ENCODE measurements around the gene OR10A5. TPM values are rescaled to one million over a fixed set of nuclear protein-coding genes. Genes with fewer than 3 reads are reported as not detected.

OR10A5 gene
- total and polyA plus RNA-seq, 2 donors (not counting 1 experiment from before 2014, with no cell fraction given) = not detected

DNA sequence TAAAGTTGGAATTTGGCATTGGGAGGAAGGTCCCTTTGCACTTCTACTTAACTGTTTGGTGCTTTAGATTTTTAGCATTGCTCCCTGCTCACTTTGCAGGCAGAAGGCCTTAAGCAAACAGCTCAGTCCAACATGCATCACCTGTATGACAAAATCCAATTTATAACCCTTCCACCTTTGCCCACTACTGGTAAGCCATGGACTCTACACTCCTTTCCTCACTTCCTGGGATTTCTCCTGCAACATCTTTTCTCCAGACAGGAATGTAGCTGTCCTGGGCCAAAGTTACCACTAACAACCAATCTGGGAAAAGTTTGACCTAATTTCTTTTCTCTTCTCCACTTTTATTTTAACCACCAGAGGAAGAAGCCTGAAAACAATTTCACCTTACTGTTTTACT is 48.6 kb downstream of the OR10A5 start:
- Histone ChIP-seq H3K27me3 (ENCODE audit: control insufficient read depth, insufficient read depth, low read length) (no peaks in the 10 kb centered on the region), H3K79me2 (ENCODE audit: control insufficient read depth, insufficient read depth, low read length) (no peaks in the 10 kb centered on the region), H4K20me1 (ENCODE audit: control insufficient read depth, extremely low read depth, insufficient read depth, low read length) (no peaks in the 10 kb centered on the region), H3K4me3 (replicated peaks in 1 of 4; ENCODE audit: control extremely low read depth in 1 of 4, insufficient read depth in 1 of 4, low read depth in 3 of 4, low read length in 4 of 4) (no peak overlapping the region), H3K4me1 (ENCODE audit: control insufficient read depth, extremely low read depth, insufficient read depth, low read length) (no peaks in the 10 kb centered on the region), H3K9me3 (ENCODE audit: control insufficient read depth, insufficient read depth, low read depth, low read length) (no peaks in the 10 kb centered on the region), H2AFZ (ENCODE audit: low read length) (no peak overlapping the region), H3K9ac (ENCODE audit: insufficient read depth, low read length) (no peak overlapping the region), H3K36me3 (ENCODE audit: control insufficient read depth, insufficient read depth, low read length) (no peaks in the 10 kb centered on the region), H3K27ac (ENCODE audit: insufficient read depth, low read length) (no peak overlapping the region), H3K4me2 (ENCODE audit: extremely low read depth, insufficient read depth, low read length) (no peak overlapping the region)
- TF ChIP-seq, protein P1, sequence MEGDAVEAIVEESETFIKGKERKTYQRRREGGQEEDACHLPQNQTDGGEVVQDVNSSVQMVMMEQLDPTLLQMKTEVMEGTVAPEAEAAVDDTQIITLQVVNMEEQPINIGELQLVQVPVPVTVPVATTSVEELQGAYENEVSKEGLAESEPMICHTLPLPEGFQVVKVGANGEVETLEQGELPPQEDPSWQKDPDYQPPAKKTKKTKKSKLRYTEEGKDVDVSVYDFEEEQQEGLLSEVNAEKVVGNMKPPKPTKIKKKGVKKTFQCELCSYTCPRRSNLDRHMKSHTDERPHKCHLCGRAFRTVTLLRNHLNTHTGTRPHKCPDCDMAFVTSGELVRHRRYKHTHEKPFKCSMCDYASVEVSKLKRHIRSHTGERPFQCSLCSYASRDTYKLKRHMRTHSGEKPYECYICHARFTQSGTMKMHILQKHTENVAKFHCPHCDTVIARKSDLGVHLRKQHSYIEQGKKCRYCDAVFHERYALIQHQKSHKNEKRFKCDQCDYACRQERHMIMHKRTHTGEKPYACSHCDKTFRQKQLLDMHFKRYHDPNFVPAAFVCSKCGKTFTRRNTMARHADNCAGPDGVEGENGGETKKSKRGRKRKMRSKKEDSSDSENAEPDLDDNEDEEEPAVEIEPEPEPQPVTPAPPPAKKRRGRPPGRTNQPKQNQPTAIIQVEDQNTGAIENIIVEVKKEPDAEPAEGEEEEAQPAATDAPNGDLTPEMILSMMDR (conservative IDR thresholded peaks at IDR 0.05 in 1 of 2, IDR thresholded peaks at IDR 0.05 in 1 of 2; ENCODE audit: low read depth in 1 of 2, low read length in 2 of 2) = no peak
- no peak for TF ChIP-seq EZH2 (IDR thresholded peaks at IDR 0.05; ENCODE audit: low read length, missing control alignments)
- no peak for DNase-seq (ENCODE audit: low read depth in 2 of 2)

DNA sequence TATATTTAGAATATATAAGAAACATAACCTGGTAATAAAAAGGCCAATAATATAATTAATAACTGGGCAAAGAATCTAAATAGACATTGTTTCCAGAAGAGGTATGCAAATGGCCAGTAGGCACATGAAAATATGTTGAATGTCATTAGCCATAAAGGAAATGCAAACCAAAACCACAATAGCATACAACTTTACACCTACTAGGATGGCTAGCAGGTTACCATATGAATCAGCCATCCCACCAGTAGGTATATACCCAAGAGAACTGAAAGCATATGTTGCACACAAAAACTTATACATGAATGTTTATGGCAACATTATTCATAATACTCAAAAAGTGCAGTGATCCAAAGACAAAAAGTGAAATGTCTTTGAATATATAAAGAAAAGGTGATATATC is 49.5 kb downstream of the OR10A5 start:
- Histone ChIP-seq H3K36me3 (ENCODE audit: control insufficient read depth, insufficient read depth, low read length) (no peaks in the 10 kb centered on the region), H4K20me1 (ENCODE audit: control insufficient read depth, extremely low read depth, insufficient read depth, low read length) (no peaks in the 10 kb centered on the region), H3K9me3 (ENCODE audit: control insufficient read depth, insufficient read depth, low read depth, low read length) (no peaks in the 10 kb centered on the region), H3K4me2 (ENCODE audit: extremely low read depth, insufficient read depth, low read length) (no peak overlapping the region), H3K27me3 (ENCODE audit: control insufficient read depth, insufficient read depth, low read length) (no peaks in the 10 kb centered on the region), H3K4me1 (ENCODE audit: control insufficient read depth, extremely low read depth, insufficient read depth, low read length) (no peaks in the 10 kb centered on the region), H3K27ac (ENCODE audit: insufficient read depth, low read length) (no peak overlapping the region), H3K9ac (ENCODE audit: insufficient read depth, low read length) (no peak overlapping the region), H3K4me3 (replicated peaks in 1 of 4; ENCODE audit: control extremely low read depth in 1 of 4, insufficient read depth in 1 of 4, low read depth in 3 of 4, low read length in 4 of 4) (no peak overlapping the region), H2AFZ (ENCODE audit: low read length) (no peak overlapping the region), H3K79me2 (ENCODE audit: control insufficient read depth, insufficient read depth, low read length) (no peaks in the 10 kb centered on the region)
- no peak for DNase-seq (ENCODE audit: low read depth in 2 of 2)
- TF ChIP-seq, protein P1 (conservative IDR thresholded peaks at IDR 0.05 in 1 of 2, IDR thresholded peaks at IDR 0.05 in 1 of 2; ENCODE audit: low read depth in 1 of 2, low read length in 2 of 2) = no peak
- no peak for TF ChIP-seq EZH2 (IDR thresholded peaks at IDR 0.05; ENCODE audit: low read length, missing control alignments)

Other genes starting within 250 kb of the OR10A5 start
- 9.2 and 12.1 TPM in 2 replicates for gene RRP8, start 242.1 kb upstream of the OR10A5 start, total RNA-seq
- 12.6 and 13.2 TPM in 2 replicates for gene RRP8, start 242.1 kb upstream of the OR10A5 start, polyA plus RNA-seq
- gene ILK, start 241.9 kb upstream of the OR10A5 start, total RNA-seq = 136 and 176 TPM in 2 replicates
- gene ILK, start 241.9 kb upstream of the OR10A5 start, polyA plus RNA-seq = 420 and 461 TPM in 2 replicates
- 61.9 and 77.8 TPM in 2 replicates for gene TAF10, start 233.5 kb upstream of the OR10A5 start, total RNA-seq
- gene TAF10, start 233.5 kb upstream of the OR10A5 start, polyA plus RNA-seq = 142 and 176 TPM in 2 replicates
- gene TPP1, start 226.3 kb upstream of the OR10A5 start, total RNA-seq = 93.7 and 127 TPM in 2 replicates
- gene TPP1, start 226.3 kb upstream of the OR10A5 start, polyA plus RNA-seq = 136 and 195 TPM in 2 replicates
- gene DCHS1, start 189.9 kb upstream of the OR10A5 start, total RNA-seq = 11.0 and 23.9 TPM in 2 replicates
- 0.92 and 5.0 TPM in 2 replicates for gene DCHS1, start 189.9 kb upstream of the OR10A5 start, polyA plus RNA-seq
- gene MRPL17, start 162.3 kb upstream of the OR10A5 start, total RNA-seq = 44.9 and 53.2 TPM in 2 replicates
- 44.4 and 73.0 TPM in 2 replicates for gene MRPL17, start 162.3 kb upstream of the OR10A5 start, polyA plus RNA-seq
- under 0.01 TPM in 2 replicates for gene OR2AG2, start 73.7 kb upstream of the OR10A5 start, total RNA-seq
- 0.03 and 0.26 TPM in 2 replicates for gene OR2AG2, start 73.7 kb upstream of the OR10A5 start, polyA plus RNA-seq
- not detected in 2 replicates for gene OR2AG1, start 62.7 kb upstream of the OR10A5 start, total RNA-seq
- gene OR2AG1, start 62.7 kb upstream of the OR10A5 start, polyA plus RNA-seq = not detected in 2 replicates
- under 0.01 and 0.17 TPM in 2 replicates for gene OR6A2, start 46.0 kb upstream of the OR10A5 start, total RNA-seq
- gene OR6A2, start 46.0 kb upstream of the OR10A5 start, polyA plus RNA-seq = 0.03 TPM in 1 of 2 replicates, not detected in the other
- not detected in 2 replicates for gene OR10A2, start 17.4 kb downstream of the OR10A5 start, total RNA-seq
- not detected in 2 replicates for gene OR10A2, start 17.4 kb downstream of the OR10A5 start, polyA plus RNA-seq
- not detected in 2 replicates for gene OR10A4, start 30.9 kb downstream of the OR10A5 start, total RNA-seq
- not detected in 2 replicates for gene OR10A4, start 30.9 kb downstream of the OR10A5 start, polyA plus RNA-seq
- gene OR2D2, start 46.8 kb downstream of the OR10A5 start, total RNA-seq = 0.26 and 0.33 TPM in 2 replicates
- not detected in 2 replicates for gene OR2D2, start 46.8 kb downstream of the OR10A5 start, polyA plus RNA-seq
- not detected in 2 replicates for gene OR2D3, start 75.3 kb downstream of the OR10A5 start, total RNA-seq
- not detected in 2 replicates for gene OR2D3, start 75.3 kb downstream of the OR10A5 start, polyA plus RNA-seq
- 3.6 and 4.1 TPM in 2 replicates for gene ZNF215, start 80.7 kb downstream of the OR10A5 start, total RNA-seq
- 2.7 and 3.8 TPM in 2 replicates for gene ZNF215, start 80.7 kb downstream of the OR10A5 start, polyA plus RNA-seq
- gene ZNF214, start 174.7 kb downstream of the OR10A5 start, total RNA-seq = 8.7 and 9.9 TPM in 2 replicates
- gene ZNF214, start 174.7 kb downstream of the OR10A5 start, polyA plus RNA-seq = 1.8 and 2.0 TPM in 2 replicates
- gene NLRP14, start 174.8 kb downstream of the OR10A5 start, total RNA-seq = under 0.01 and 0.17 TPM in 2 replicates
- gene NLRP14, start 174.8 kb downstream of the OR10A5 start, polyA plus RNA-seq = 0.05 and 0.07 TPM in 2 replicates
- under 0.01 TPM in 1 of 2 replicates, not detected in the other for gene RBMXL2, start 243.3 kb downstream of the OR10A5 start, total RNA-seq
- not detected in 2 replicates for gene RBMXL2, start 243.3 kb downstream of the OR10A5 start, polyA plus RNA-seq

Data from fibroblast of lung (primary cell).